Activated CD8-positive, alpha-beta memory T cell treated with anti-CD3 and anti-CD28 coated beads for 36 hours (primary cell): ENCODE measurements around the gene CGB1. TPM values are rescaled to one million over a fixed set of nuclear protein-coding genes. Genes with fewer than 3 reads are reported as not detected.
"Not testable (repeated sequence)": the region's sequence is repeated elsewhere in the genome, so short reads cannot be mapped to it uniquely, and the experiment has no call there.

Source experiments
- CTCF ChIA-PET: fragments of 350-600 bp; sonication (Branson Sonifier 250); formaldehyde crosslinking; loops from one replicate; lab custom pipeline; 2021; ENCODE audit warnings: antibody characterized with exemption; lab: Charles Lee
- POLR2A ChIA-PET: fragments of 350-600 bp; sonication (Branson Sonifier 250); formaldehyde crosslinking; loops from one replicate; lab custom pipeline; 2021; ENCODE audit warnings: antibody characterized with exemption; lab: Charles Lee
- total RNA-seq, 2 experiments: library from RNA; stranded (reverse); gene quantifications; one replicate each; pipeline ENCODE4 v1.2.3, GENCODE V29; 2021

The CGB1 gene
- total RNA-seq, 2 experiments from 2014 or later, result not detected

GRCh38 chr19:49061445-49061844 lies 24.8 kb upstream of the CGB1 start:
- CTCF ChIA-PET, result no interaction called here

DNA sequence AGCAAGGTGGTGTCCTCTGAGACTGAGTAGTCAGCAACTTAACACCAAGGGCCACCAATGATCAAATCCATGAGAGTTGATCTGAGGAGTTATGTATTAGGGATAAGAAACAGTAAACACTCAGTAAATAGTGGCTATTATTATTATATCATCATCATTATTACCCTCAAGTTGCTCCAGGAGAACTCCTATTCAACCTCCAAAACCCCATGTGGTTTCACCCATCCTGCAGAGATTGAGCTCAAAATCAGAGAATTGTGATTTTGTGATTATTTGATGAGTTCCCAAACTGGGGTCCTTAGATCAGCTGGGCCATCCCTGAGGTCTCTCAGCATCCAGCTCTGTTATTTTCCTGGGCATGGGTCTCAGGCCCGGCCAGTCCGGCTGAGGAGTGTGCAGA lies 24.3 kb upstream of the CGB1 start:
- ChIA-PET CTCF (interaction anchor here (1.1 kb wide), 1 partner anchor 88 kb away, joined by 3 read pairs; no protein-coding TSS in a partner anchor), POLR2A (no interaction called here)

More at GRCh38 chr19:49061445-49061844, 24.8 kb upstream of the CGB1 start:
- POLR2A ChIA-PET, result no interaction called here

DNA sequence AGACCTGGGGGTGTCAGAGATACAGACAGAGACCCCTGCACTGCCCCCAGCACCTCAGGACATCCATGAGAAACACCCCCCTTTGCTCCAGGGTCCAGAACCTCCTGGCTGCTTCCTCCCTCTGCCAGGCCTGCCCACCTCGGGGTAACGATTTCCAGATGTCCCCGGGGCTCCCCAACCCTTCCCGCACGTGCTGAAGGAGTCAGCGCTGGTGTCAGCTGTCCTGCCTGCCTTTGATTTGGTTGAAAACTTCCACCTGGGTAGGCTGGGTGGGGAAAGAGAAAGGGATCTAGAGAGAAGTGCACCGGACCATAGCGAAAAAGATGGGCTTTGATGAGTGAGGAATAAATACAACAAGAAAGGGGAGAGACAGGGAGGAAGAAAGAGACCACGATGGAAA lies 22.4 kb upstream of the CGB1 start:
- POLR2A ChIA-PET, result no interaction called here
- CTCF ChIA-PET, result interaction anchor here (0.6 kb wide), 1 partner anchor 169 kb away, joined by 5 read pairs; no protein-coding TSS in a partner anchor

GRCh38 chr19:49058562-49058961 lies 21.9 kb upstream of the CGB1 start:
- CTCF ChIA-PET, result interaction anchor here (1.2 kb wide), 1 partner anchor 65 kb away, joined by 3 read pairs; the partner anchor contains the start of gene RUVBL2
- POLR2A ChIA-PET, result no interaction called here

DNA sequence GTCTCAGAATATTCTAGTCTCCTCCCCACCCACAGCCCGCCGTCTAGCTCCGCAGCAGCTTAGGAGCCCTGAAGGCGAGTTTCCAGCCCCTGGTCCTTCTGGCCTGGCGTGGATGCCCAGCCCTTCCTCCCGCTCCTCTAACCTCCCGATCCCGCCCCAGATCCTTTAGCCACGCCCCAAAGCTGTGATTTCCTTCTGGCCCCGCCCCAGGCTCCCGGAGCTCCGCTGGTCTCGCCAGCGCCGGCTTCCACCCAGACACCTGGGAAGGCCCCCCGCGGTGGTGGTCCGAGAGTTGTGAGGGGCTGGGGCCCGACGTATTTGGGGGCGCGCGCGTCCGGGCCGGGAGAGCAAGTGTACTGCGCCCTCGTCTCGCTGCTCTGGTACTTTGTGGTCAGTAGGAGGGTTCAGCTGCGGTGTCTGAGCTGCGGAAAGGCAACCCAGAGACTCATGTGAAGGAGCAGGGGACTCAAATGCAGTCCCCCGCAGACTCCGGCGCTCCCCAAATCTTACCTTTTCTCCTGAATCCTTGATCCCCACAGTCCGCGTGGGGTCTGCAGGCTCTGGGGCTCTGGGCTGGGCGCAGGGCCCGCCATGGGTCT lies 21.0 kb upstream of the CGB1 start, which contains the start of gene CGB7:
Gene CGB7 (minus strand): TSS at position 114 of the 599 bp plus-strand sequence. CDS start 2,374 bp downstream, outside the sequence.
- CTCF ChIA-PET, result interaction anchor here (1.2 kb wide), 1 partner anchor 64 kb away, joined by 3 read pairs; the partner anchor contains the start of gene RUVBL2

DNA sequence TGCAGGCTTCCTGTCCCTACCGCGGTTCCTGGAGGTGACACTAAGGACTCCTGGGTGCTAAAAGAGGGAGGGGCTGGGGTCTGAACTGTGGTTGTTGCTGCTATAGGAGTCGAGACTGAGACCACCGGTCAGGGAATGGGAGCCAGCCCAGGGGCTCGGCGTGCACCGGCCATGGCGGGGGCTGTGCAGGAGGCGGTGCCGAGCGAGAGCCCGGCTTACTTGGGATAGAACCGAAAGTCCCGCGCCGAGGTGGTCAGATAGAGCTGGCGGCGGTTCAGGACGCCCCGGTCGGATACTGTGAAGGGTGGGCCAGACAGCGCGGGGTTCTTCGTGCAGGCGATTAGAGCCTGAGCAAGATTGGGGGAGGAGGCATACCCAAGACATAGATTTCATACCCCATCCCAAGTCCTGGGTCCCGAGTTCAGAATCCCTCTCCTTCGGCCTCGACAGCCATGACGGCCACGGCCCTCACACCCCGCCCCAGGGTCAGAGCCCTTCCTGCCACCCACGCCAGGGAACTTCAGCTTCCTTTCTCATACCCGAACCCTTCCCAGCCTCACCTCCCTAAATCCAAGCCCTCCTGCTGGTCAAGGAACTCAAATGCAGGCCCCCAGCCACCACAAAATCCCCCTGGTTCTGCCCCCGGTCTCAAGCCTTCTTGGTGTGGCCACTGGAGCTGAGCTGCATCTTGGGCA lies 20.4 kb upstream of the CGB1 start:
- ChIA-PET CTCF (interaction anchor here (0.6 to 1.3 kb wide), 6 partner anchors 17 to 424 kb away, joined by 3 to 4 read pairs (median 3); partner anchors contain the start of gene RUVBL2), POLR2A (interaction anchor here (0.5 kb wide), 1 partner anchor 39 kb away, joined by 3 read pairs; no protein-coding TSS in a partner anchor)

More for the DNA sequence above, 21.0 kb upstream of the CGB1 start, which contains the start of gene CGB7:
- POLR2A ChIA-PET, result no interaction called here

GRCh38 chr19:49056101-49056901 lies 19.6 kb upstream of the CGB1 start:
- ChIA-PET CTCF (interaction anchor here (0.6 to 1.3 kb wide), 6 partner anchors 18 to 424 kb away, joined by 3 to 4 read pairs (median 3); partner anchors contain the start of gene RUVBL2), POLR2A (interaction anchor here (0.5 to 0.6 kb wide), 2 partner anchors 38 to 39 kb away, joined by 3 to 4 read pairs; no protein-coding TSS in a partner anchor)

GRCh38 chr19:49050376-49051033 lies 13.8 kb upstream of the CGB1 start:
- POLR2A ChIA-PET, result not testable (repeated sequence)

DNA sequence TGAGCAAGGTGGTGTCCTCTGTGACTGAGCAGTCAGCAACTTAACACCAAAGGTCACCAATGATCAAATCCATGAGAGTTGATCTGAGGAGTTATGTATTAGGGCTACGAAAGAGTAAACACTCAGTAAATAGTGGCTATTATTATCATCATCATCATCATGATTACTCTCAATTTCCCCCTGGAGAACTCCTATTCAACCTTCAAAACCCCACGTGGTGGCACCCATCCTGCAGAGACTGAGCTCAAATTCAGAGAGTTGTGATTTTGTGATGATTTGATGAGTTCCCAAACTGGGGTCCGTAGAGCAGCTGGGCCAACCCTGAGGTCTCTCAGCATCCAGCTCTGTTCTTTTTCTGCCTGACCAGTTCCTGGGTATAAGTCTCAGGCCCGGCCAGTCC lies 13.1 kb upstream of the CGB1 start:
- CTCF ChIA-PET, POLR2A ChIA-PET: not testable (repeated sequence)

More at GRCh38 chr19:49050376-49051033, 13.8 kb upstream of the CGB1 start:
- CTCF ChIA-PET, result not testable (repeated sequence)

- CTCF ChIA-PET, POLR2A ChIA-PET: not testable (repeated sequence)
Observed at GRCh38 chr19:49049011-49049410, 12.3 kb upstream of the CGB1 start, which contains the start of gene CGB8. TSS of gene CGB8 (minus strand) at chr19:49049111. CDS start at chr19:49048739, 372 bp downstream.

- POLR2A ChIA-PET, CTCF ChIA-PET: not testable (repeated sequence)
Observed at GRCh38 chr19:49043548-49043947, 6.9 kb upstream of the CGB1 start, which contains the start of gene CGB5. TSS of gene CGB5 (plus strand) at chr19:49043848. CDS start at chr19:49044210, 362 bp downstream.

- POLR2A ChIA-PET, result not testable (repeated sequence)
Observed at GRCh38 chr19:49042666-49043065, 6.0 kb upstream of the CGB1 start.

DNA sequence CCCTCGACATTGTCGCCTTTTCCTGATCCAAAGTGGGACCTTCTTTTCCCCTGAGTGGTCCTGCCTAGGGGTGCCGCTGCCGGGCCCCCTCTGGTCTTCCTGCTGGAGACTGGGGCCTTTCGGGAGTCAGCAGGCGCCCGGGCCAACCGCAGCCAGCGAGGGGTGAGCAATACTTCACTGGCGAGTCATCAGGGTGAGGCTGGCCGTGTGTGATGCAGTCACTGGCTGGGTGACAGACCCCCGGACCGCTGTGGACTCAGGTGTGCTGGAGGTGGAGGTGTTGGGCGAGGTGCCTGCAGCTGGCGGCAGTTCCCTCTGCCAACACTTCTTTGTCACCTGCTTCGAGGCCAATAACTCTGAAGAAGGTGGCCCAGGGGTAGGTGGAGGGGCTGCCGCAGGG lies 5.5 kb upstream of the CGB1 start:
- POLR2A ChIA-PET, result no interaction called here
- CTCF ChIA-PET, result no interaction called here

More at GRCh38 chr19:49042666-49043065, 6.0 kb upstream of the CGB1 start:
- CTCF ChIA-PET, result not testable (repeated sequence)

DNA sequence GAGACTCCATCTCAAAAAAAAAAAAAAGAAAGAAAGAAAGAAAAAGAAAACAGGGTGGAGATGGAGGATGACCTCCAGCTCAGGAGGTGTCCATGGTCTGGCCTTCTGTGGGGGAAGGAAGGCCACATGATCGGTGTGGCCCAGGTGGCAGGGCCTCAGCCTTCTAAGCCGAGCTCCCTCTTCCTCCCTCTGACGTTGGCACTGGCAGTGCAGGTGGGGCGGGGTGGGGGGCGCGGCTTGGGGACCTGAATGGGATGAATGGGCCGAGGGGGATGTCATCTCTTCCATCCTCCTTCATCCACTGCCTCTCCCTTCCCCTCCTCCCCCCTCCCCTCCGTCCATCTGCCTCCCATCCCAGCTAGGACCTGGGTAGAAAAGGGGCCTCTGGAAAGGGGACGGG lies 3.0 kb upstream of the CGB1 start:
- POLR2A ChIA-PET, CTCF ChIA-PET: not testable (repeated sequence)

- POLR2A ChIA-PET, CTCF ChIA-PET: not testable (repeated sequence)
Observed at GRCh38 chr19:49038557-49039276, 2.0 kb upstream of the CGB1 start.

- CTCF ChIA-PET, result not testable (repeated sequence)
Observed at GRCh38 chr19:49038111-49038510, 1.4 kb upstream of the CGB1 start.

GRCh38 chr19:49031642-49032301 lies 4.9 kb downstream of the CGB1 start, which contains the start of gene CGB2:
TSS of gene CGB2 (plus strand) at chr19:49031890. CDS start at chr19:49032096, 206 bp downstream.
- POLR2A ChIA-PET, result not testable (repeated sequence)
- CTCF ChIA-PET, result interaction anchor here (0.6 kb wide), 1 partner anchor 291 kb away, joined by 3 read pairs; no protein-coding TSS in a partner anchor

More at GRCh38 chr19:49038111-49038510, 1.4 kb upstream of the CGB1 start:
- POLR2A ChIA-PET, result interaction anchor here (0.5 kb wide), 1 partner anchor 157 kb away, joined by 7 read pairs; no protein-coding TSS in a partner anchor
